Testis (tissue), 3 donors: ENCODE results near the gene DNAI4. TPM values are rescaled to one million over a fixed set of nuclear protein-coding genes. Genes with fewer than 3 reads are reported as not detected.

Experiments used
- DNase-seq: peaks from one replicate; pipeline ENCODE4 v3.0.0-alpha.2; 2019
- H3K27ac ChIP-seq, 2 donors: fragments of 200-600 bp; sonication (generic); one replicate each; pipeline ENCODE4 v1.5.1; 2019
- H3K27me3 ChIP-seq: fragments of 200-600 bp; sonication (generic); one replicate; pipeline ENCODE4 v1.5.1; 2019
- H3K36me3 ChIP-seq: fragments of 200-600 bp; sonication (generic); one replicate; pipeline ENCODE4 v1.5.1; 2017; ENCODE audit warnings: low read depth; ENCODE audit errors: missing control alignments
- H3K4me1 ChIP-seq: fragments of 200-600 bp; sonication (generic); one replicate; pipeline ENCODE4 v1.5.1; 2019
- H3K4me3 ChIP-seq, 2 donors: fragments of 200-600 bp; sonication (generic); one replicate each; pipeline ENCODE4 v1.5.1; 2017 to 2019
- H3K9me3 ChIP-seq: fragments of 200-600 bp; sonication (generic); one replicate; pipeline ENCODE4 v1.5.1; 2017
- POLR2A ChIP-seq: fragments of 450-650 bp; IDR thresholded peaks from one replicate; pipeline ENCODE4 v1.6.1; 2017; ENCODE audit warnings: antibody characterized with exemption, mild to moderate bottlenecking, moderate library complexity
- WGBS, 2 donors: methylation state at CpG; one replicate each; pipeline ENCODE4 v1.1.5; 2018; 5-methylcytosine and 5-hydroxymethylcytosine counted together
- intact Hi-C: fragments of 100-400 bp; cut with DNase I; formaldehyde crosslinking; loops from one replicate; pipeline ENCODE4 v1.15.1; 2023; ENCODE audit warnings: low total_unique reads
- polyA plus RNA-seq: library from polyadenylated mRNA; stranded (reverse); fragments of 350-450 nt; fragmentation: Illumina TruSeq; extraction: RNeasy Lipid Tissue Mini Kit (QIAGEN cat#74804); gene quantifications from one replicate; pipeline ENCODE4 v1.2.3, GENCODE V29; 2014; ENCODE audit warnings: low read depth, low replicate concordance; ENCODE audit not compliant: insufficient read depth
- total RNA-seq, 2 donors: library from RNA; depleted of rRNA; stranded (reverse); fragments of >200 nt; gene quantifications; one replicate each; pipeline ENCODE4 v1.2.3, GENCODE V29; 2016
- TF ChIP-seq, protein P1 (sequence below), 3 experiments: fragments of 450-650 bp in 2 of 3; fragments of 200-600 bp in 1 of 3; sonication (generic) in 1 of 3; IDR thresholded peaks; one replicate each; pipeline ENCODE4 v1.5.1; 2016 to 2019; ENCODE audit warnings: antibody characterized with exemption in 3 of 3, mild to moderate bottlenecking in 2 of 3, moderate library complexity in 1 of 3

DNAI4 gene
- total and polyA plus RNA-seq, 3 donors from 2014 or later, result 21.7 to 56.7 (median 40.8) TPM

DNA sequence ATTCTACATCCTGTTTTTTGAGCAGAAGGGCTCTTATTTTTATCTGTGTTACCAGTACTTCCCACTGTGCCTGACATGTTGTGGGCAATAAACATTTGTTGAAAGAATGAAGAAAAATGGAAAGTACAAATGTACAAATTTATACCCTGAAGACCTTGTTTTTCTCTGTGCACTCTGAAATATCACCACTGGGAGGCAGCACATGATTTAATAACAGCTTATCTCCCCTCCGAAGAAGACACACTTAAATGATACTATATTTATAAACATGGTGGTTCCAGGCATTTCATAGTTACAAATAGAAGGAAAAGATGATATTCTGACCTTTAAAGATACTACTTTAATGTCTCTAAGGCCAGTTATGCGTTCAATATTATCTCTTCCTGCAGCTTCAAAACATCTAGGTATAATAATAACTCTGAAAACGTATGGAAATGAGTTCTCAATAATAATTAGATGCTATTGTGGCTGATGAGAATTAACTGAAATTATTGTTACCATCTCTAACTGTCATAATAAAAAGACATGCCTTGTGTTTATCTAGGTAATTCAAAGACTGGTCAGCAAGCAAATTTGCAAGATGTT lies 159.6 kb downstream of the DNAI4 start:
- Histone ChIP-seq H3K27ac (no peak overlapping the region), H3K9me3 (no peaks in the 10 kb centered on the region), H3K4me1 (no peaks in the 10 kb centered on the region), H3K27me3 (no peaks in the 10 kb centered on the region), H3K36me3 (no peaks in the 10 kb centered on the region), H3K4me3 (no peak overlapping the region)
- DNase-seq, result peak; percentile 73
- WGBS, 2 donors, result 33 to 35% methylated on average over 3 of the region's 3 CpGs
- no peak for TF ChIP-seq POLR2A
- TF ChIP-seq, protein P1, sequence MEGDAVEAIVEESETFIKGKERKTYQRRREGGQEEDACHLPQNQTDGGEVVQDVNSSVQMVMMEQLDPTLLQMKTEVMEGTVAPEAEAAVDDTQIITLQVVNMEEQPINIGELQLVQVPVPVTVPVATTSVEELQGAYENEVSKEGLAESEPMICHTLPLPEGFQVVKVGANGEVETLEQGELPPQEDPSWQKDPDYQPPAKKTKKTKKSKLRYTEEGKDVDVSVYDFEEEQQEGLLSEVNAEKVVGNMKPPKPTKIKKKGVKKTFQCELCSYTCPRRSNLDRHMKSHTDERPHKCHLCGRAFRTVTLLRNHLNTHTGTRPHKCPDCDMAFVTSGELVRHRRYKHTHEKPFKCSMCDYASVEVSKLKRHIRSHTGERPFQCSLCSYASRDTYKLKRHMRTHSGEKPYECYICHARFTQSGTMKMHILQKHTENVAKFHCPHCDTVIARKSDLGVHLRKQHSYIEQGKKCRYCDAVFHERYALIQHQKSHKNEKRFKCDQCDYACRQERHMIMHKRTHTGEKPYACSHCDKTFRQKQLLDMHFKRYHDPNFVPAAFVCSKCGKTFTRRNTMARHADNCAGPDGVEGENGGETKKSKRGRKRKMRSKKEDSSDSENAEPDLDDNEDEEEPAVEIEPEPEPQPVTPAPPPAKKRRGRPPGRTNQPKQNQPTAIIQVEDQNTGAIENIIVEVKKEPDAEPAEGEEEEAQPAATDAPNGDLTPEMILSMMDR (IDR thresholded peaks at IDR 0.05), result peak; percentile 73 to 77 (median 73)
- intact Hi-C loops, result no loop called here

Other genes with a start within 250 kb of the DNAI4 start
- gene DYNLT5, start 172.4 kb downstream of the DNAI4 start, total RNA-seq, result not detected
- 1.6 TPM for gene DYNLT5, start 172.4 kb downstream of the DNAI4 start, polyA plus RNA-seq
- gene INSL5, start 123.6 kb downstream of the DNAI4 start, total RNA-seq, result 1 to 10 TPM in 1 of 2 donors, not detected in 1; 1.3 TPM
- not detected for gene INSL5, start 123.6 kb downstream of the DNAI4 start, polyA plus RNA-seq
- gene MIER1, start 134 bp upstream of the DNAI4 start, total RNA-seq, result 10 to 100 TPM; 53.8 to 60.8 TPM
- 28.8 TPM for gene MIER1, start 134 bp upstream of the DNAI4 start, polyA plus RNA-seq
- 10 to 100 TPM; 15.5 to 17.2 TPM for gene SLC35D1, start 129.3 kb upstream of the DNAI4 start, total RNA-seq
- gene SLC35D1, start 129.3 kb upstream of the DNAI4 start, polyA plus RNA-seq, result 11.3 TPM
- gene C1orf141, start 210.1 kb upstream of the DNAI4 start, total RNA-seq, result 10 to 100 TPM in 1 of 2 donors, 1 to 10 TPM in 1; 9.5 to 17.3 TPM
- 10.1 TPM for gene C1orf141, start 210.1 kb upstream of the DNAI4 start, polyA plus RNA-seq
- gene IL23R, start 241.6 kb upstream of the DNAI4 start, total RNA-seq, result 1 to 10 TPM; 2.2 to 2.6 TPM
- 1.5 TPM for gene IL23R, start 241.6 kb upstream of the DNAI4 start, polyA plus RNA-seq